Mesothelial cell of epicardium (in vitro differentiated cells): ENCODE data around the gene BTNL3. TPM values are rescaled to one million over a fixed set of nuclear protein-coding genes. Genes with fewer than 3 reads are reported as not detected.

Experiments used
- microRNA-seq: library from miRNA; unstranded; fragments of <30 nt; microRNA quantifications from one replicate; pipeline ENCODE4 v1.2.0, GENCODE V29; 2021; ENCODE audit warnings: inconsistent platforms, mixed read lengths
- total RNA-seq: library from RNA; stranded (reverse); gene quantifications from 3 replicates; pipeline ENCODE4 v1.2.1, GENCODE V29; 2021

Gene BTNL3
- total RNA-seq, 1 donor from 2014 or later: not detected

Small RNA genes within 50 kb of the gene (microRNA-seq; reads per million reads assigned to microRNA genes)
- not detected for gene MIR8089

Other genes starting within 250 kb of the BTNL3 start
- gene OR2Y1, start 248.8 kb upstream of the BTNL3 start, total RNA-seq: not detected in 3 replicates
- 91.4 to 93.8 TPM (median 92.3 TPM) in 3 replicates for gene MGAT1, start 186.0 kb upstream of the BTNL3 start, total RNA-seq
- gene ZFP62, start 127.6 kb upstream of the BTNL3 start, total RNA-seq: 48.4 to 49.8 TPM (median 48.9 TPM) in 3 replicates
- gene BTNL8, start 89.7 kb upstream of the BTNL3 start, total RNA-seq: not detected in 3 replicates
- 0.18 TPM in 1 of 3 replicates, not detected in the others for gene BTNL9, start 51.4 kb downstream of the BTNL3 start, total RNA-seq
- not detected in 3 replicates for gene OR2V1, start 142.3 kb downstream of the BTNL3 start, total RNA-seq
- not detected in 3 replicates for gene OR2V2, start 158.7 kb downstream of the BTNL3 start, total RNA-seq
- 0.57 to 0.72 TPM (median 0.62 TPM) in 3 replicates for gene TRIM7, start 216.3 kb downstream of the BTNL3 start, total RNA-seq
- 27.9 to 28.1 TPM (median 27.9 TPM) in 3 replicates for gene TRIM41, start 234.4 kb downstream of the BTNL3 start, total RNA-seq